Astrocyte (in vitro differentiated cells and primary cell): Measurements from ENCODE around the gene CLDN18.

Experiments
- EZH2 ChIP-seq: IDR thresholded peaks from 2 replicates; pipeline ENCODE4 v1.6.1; 2012; ENCODE audit warnings: mild to moderate bottlenecking, low read length, inconsistent platforms; ENCODE audit not compliant: insufficient read depth
- TF ChIP-seq, protein P1 (sequence below): IDR thresholded peaks from 2 replicates; pipeline ENCODE4 v1.5.1; 2011; ENCODE audit warnings: low read depth, mild to moderate bottlenecking, inconsistent platforms, low read length, moderate library complexity; ENCODE audit not compliant: insufficient read depth

GRCh38 chr3:138030734-138031280, 20.8 kb downstream of the CLDN18 start:
- TF ChIP-seq, protein P1, sequence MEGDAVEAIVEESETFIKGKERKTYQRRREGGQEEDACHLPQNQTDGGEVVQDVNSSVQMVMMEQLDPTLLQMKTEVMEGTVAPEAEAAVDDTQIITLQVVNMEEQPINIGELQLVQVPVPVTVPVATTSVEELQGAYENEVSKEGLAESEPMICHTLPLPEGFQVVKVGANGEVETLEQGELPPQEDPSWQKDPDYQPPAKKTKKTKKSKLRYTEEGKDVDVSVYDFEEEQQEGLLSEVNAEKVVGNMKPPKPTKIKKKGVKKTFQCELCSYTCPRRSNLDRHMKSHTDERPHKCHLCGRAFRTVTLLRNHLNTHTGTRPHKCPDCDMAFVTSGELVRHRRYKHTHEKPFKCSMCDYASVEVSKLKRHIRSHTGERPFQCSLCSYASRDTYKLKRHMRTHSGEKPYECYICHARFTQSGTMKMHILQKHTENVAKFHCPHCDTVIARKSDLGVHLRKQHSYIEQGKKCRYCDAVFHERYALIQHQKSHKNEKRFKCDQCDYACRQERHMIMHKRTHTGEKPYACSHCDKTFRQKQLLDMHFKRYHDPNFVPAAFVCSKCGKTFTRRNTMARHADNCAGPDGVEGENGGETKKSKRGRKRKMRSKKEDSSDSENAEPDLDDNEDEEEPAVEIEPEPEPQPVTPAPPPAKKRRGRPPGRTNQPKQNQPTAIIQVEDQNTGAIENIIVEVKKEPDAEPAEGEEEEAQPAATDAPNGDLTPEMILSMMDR: no peak
- no peak for TF ChIP-seq EZH2
